Esophagus squamous epithelium (tissue), 4 donors: ENCODE measurements around the gene CAMK2A.

ENCODE experiments used
- CTCF ChIP-seq, 6 experiments: fragments of 450-650 bp in 4 of 6; fragments of 200-600 bp in 2 of 6; sonication (generic) in 2 of 6; IDR thresholded peaks; one replicate each; pipeline ENCODE4 v1.5.1; 2016 to 2019; ENCODE audit warnings: antibody characterized with exemption in 6 of 6, mild to moderate bottlenecking in 4 of 6, moderate library complexity in 4 of 6
- POLR2A ChIP-seq, 4 donors: fragments of 450-650 bp; IDR thresholded peaks; one replicate each; pipeline ENCODE4 v1.6.1; 2017; ENCODE audit warnings: antibody characterized with exemption in 4 of 4, mild to moderate bottlenecking in 4 of 4, moderate library complexity in 3 of 4

- TF ChIP-seq CTCF (IDR thresholded peaks at IDR 0.05), result no peak
- TF ChIP-seq POLR2A (IDR thresholded peaks at IDR 0.05), result no peak
These were observed 38.1 kb downstream of the CAMK2A start for GRCh38 chr5:150251504-150251903.
